Measurements from ENCODE around the gene MAD1L1.
"Not testable (repeated sequence)": the region's sequence is repeated elsewhere in the genome, so short reads cannot be mapped to it uniquely, and the experiment has no call there.

Gene MAD1L1

DNA sequence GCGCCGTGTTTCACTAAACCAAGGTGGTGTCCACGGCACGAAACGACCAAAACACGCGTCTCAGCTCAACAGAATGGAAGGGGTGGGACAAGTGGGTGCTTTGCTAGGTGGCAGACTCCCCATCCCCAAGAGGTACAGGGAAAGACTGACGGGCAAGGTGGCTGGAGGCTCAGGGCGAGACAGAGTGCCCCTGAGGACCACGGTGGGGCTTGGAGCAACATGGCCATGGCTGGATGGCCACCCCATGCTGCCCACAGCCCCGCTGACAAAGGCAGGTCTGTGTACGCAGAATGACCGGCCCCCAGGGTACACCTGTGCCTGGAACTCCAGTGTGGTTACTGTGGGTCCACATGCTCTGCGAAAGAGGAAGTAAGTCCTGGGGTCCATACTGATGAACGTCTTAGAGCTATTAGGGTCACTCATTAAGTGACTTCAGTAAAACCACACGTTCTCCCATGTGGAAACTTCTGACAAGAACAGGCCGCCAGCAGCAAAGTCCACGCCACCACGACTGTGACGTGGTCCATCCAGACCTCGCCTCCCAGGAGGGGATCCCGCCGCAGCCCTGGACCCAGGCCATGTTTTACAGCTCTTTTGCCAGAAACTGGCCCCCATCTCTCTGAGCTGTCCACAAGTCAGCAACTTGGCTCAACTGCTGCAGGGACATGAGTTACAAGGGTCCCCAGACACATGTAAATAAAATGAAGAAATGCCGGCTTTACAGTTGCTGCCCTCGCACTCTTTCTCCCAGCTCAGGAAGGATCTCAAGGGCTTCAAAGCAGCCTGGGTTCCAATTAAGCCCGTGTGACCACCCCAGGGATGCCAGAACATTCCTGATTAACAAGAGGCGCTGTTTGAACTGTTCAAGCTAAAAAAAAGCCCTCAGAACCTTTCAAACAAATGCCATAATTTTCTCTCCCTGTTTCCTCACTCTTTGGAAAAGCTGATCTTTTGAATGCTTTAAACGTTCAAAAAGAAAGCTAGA is 66.8 kb downstream of the MAD1L1 start:
- TF ChIP-seq TAF1 (IDR thresholded peaks at IDR 0.05; ENCODE audit: borderline replicate concordance, low read depth, low read length): no peak
- TF ChIP-seq POLR2A (IDR thresholded peaks at IDR 0.05; ENCODE audit: low read depth, low read length): no peak
- no peak for TF ChIP-seq POLR2AphosphoS5 (IDR thresholded peaks at IDR 0.05; ENCODE audit: low read depth, low read length)
- FAIRE-seq (peak; percentile 73), DNase-seq (ENCODE audit: insufficient read length) (peak; percentile 64)

- FAIRE-seq (no peak), DNase-seq (ENCODE audit: insufficient read length) (no peak)
- TF ChIP-seq POLR2AphosphoS5 (IDR thresholded peaks at IDR 0.05; ENCODE audit: low read depth, low read length) (no peak), POLR2A (IDR thresholded peaks at IDR 0.05; ENCODE audit: low read depth, low read length) (no peak), TAF1 (IDR thresholded peaks at IDR 0.05; ENCODE audit: borderline replicate concordance, low read depth, low read length) (no peak)
Observed at GRCh38 chr7:2165239-2165609, 67.5 kb downstream of the MAD1L1 start.

DNA sequence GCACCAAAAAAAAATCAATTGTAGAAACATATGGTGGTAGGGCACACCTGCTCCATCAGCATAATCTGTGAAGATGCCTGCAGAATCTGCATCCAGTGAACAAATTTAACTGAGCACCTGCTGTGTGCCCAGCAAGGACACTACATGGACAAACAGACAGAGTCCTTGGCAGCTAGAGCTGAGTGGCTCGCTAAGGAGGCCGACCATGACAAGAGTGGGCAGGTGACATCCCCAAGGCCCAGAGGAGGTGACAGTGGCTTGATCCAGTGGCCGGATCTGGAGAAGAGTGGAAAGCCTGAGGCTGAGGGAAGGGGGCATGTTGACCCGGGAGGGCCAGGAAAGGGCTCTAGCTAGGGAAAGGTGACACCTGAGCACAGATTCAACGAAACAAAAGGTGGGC is 68.1 kb downstream of the MAD1L1 start:
- DNase-seq (ENCODE audit: insufficient read length) (no peak), FAIRE-seq (no peak)
- TF ChIP-seq TAF1 (IDR thresholded peaks at IDR 0.05; ENCODE audit: borderline replicate concordance, low read depth, low read length): no peak
- TF ChIP-seq POLR2AphosphoS5 (IDR thresholded peaks at IDR 0.05; ENCODE audit: low read depth, low read length): no peak
- TF ChIP-seq POLR2A (IDR thresholded peaks at IDR 0.05; ENCODE audit: low read depth, low read length): no peak

DNA sequence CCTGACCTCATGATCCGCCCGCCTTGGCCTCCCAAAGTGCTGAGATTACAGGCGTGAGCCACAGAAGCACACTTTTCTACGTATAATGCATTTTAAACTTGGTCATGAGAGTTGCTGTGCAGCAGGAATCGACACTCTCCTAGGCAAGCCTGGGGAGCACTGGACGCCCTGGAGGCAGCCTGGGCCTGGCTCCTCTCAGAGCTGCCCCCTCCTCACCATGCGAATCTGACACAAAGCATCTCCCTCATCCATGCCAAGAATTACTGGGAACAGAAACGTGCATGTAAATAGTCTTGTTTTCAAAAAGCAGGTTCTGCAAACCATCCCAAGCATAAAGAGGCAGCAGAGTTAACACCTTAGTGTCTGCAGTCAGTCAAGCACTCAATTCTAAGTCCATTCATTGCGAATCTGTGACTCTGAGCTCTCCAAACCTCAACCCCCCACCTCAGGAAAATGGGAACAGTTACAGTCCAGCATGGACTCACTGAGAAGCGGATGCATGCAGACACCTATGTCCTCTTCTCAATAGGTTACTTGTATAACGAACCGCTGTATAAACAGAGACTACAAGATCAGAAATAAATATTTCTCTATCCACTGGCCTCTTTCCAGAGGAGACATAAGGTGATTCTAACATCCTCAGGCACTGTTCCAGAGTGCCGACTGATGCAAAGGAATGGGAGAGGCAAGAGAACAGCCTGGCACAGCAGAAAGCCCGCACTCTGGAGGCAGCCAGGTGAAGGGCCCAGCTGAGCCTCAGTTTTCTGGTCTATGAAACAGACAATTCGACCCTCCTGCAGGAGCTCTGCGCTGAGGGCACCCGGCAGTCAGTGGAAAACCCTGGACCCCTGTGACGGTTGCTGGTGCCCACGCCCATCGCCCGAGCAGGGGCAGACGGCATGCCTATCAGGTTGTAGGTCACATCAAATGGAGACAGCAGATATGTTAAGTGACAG is 68.9 kb downstream of the MAD1L1 start:
- FAIRE-seq (no peak), DNase-seq (ENCODE audit: insufficient read length) (no peak)
- TF ChIP-seq POLR2A (IDR thresholded peaks at IDR 0.05; ENCODE audit: low read depth, low read length) (no peak), TAF1 (IDR thresholded peaks at IDR 0.05; ENCODE audit: borderline replicate concordance, low read depth, low read length) (no peak), POLR2AphosphoS5 (IDR thresholded peaks at IDR 0.05; ENCODE audit: low read depth, low read length) (no peak)

DNA sequence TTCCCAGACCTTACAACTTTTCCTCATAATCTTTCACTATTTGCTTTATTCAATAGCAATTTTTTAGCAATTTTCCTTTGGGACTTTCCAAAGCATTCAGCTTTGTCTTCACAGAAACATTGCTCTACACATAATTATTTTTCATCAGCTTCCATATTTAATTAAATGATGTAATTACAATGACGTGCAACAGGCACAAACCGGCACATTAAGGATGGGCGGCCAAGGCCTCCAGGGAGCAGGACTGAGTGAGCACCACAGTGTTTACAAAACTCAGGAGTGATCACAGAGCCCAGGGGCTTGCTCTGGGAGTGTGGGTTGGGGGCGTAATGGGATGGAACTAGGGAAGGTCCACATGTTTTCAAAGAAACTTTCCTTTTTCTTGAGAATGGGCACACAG is 69.8 kb downstream of the MAD1L1 start:
- no peak for DNase-seq (ENCODE audit: insufficient read length)
- no peak for FAIRE-seq
- TF ChIP-seq POLR2AphosphoS5 (IDR thresholded peaks at IDR 0.05; ENCODE audit: low read depth, low read length) (no peak), POLR2A (IDR thresholded peaks at IDR 0.05; ENCODE audit: low read depth, low read length) (no peak), TAF1 (IDR thresholded peaks at IDR 0.05; ENCODE audit: borderline replicate concordance, low read depth, low read length) (no peak)

DNA sequence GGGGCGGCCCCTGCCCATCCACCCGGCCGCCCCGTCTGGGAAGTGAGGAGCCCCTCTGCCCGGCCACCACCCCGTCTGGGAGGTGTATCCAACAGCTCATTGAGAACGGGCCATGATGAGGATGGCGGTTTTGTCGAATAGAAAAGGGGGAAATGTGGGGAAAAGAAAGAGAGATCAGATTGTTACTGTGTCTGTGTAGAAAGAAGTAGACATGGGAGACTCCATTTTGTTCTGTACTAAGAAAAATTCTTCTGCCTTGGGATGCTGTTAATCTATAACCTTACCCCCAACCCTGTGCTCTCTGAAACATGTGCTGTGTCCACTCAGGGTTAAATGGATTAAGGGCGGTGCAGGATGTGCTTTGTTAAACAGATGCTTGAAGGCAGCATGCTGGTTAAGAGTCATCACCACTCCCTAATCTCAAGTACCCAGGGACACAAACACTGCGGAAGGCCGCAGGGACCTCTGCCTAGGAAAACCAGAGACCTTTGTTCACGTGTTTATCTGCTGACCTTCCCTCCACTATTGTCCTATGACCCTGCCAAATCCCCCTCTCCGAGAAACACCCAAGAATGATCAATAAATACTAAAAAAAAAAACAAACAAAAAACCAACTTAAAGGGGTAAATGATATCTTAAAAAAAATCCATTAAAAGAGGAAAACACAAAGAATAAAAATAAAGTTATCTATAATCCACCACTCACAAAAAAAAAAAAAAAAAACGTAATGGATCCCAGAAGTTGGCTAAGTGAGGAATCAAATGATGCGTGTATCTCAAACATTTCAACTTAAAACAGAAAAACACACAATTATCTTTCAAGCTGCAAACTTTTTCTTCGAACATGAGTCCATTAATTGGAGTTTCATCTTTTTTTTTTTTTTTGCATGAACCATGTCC is 70.5 kb downstream of the MAD1L1 start:
- not testable (repeated sequence) for DNase-seq (ENCODE audit: insufficient read length); FAIRE-seq

DNA sequence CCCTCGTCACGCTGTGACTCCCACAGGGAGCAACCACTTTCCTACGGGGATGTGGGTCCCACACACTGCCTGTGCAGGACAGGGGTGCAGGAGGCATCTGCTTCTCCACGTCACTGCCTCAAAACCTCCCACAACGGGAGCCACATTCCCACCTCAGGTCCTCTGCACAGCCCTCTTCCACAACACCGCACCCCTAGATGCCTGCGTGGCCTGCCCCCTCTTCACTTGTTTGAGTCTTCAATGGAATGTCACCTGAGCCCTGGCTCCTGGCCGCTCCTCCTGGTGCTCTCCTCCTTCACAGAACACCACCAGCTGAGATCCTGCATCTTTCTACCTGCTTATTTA is 73.6 kb downstream of the MAD1L1 start:
- no peak for TF ChIP-seq TAF1 (IDR thresholded peaks at IDR 0.05; ENCODE audit: borderline replicate concordance, low read depth, low read length)
- TF ChIP-seq POLR2A (IDR thresholded peaks at IDR 0.05; ENCODE audit: low read depth, low read length): no peak
- no peak for TF ChIP-seq POLR2AphosphoS5 (IDR thresholded peaks at IDR 0.05; ENCODE audit: low read depth, low read length)
- no peak for FAIRE-seq

GRCh38 chr7:2158331-2159175 is 74.2 kb downstream of the MAD1L1 start:
- DNase-seq (ENCODE audit: insufficient read length) (no peak), FAIRE-seq (no peak)
- TF ChIP-seq TAF1 (IDR thresholded peaks at IDR 0.05; ENCODE audit: borderline replicate concordance, low read depth, low read length) (no peak), POLR2A (IDR thresholded peaks at IDR 0.05; ENCODE audit: low read depth, low read length) (no peak), POLR2AphosphoS5 (IDR thresholded peaks at IDR 0.05; ENCODE audit: low read depth, low read length) (no peak)

More for the DNA sequence above, 73.6 kb downstream of the MAD1L1 start:
- DNase-seq (ENCODE audit: insufficient read length): no peak

DNA sequence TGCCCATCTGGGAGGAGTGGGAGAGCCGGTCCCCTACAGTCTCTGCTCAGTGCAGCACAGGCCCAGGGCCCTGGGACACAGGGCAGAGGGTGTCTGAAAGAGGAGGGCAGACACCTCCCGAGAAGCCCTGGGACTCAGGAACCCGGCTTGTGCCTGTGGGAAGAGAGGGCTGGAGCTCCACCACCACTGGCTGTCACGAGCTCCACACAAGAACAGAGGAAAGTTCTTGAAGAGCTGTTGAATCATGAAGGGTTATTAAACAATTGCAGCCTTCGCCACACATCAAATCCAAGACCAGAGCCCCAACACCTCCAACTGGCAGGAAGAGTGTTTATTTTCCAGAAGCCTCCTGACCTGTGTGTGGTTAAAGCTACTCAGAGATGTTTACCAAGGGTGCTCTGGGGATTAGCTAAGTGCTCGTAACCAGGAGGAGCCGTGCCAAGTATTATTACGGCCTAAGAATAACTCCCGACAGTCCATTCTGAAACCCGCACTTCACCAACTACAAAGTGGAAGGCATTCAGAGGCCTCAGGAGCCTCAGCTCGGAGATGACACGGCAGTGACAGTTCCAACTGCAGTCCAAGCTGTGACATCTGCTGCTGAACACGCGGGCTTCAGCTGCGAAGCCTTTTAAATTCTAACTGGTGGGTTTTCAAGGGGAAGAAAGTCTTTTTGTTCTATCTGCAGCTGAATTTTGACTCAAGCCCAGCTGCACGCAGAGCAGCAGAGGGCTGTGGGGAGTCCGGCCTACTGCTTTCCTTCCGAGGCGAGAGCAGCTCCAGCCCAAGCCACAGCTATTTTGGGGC is 75.1 kb downstream of the MAD1L1 start:
- DNase-seq (ENCODE audit: insufficient read length) (no peak), FAIRE-seq (no peak)
- no peak for TF ChIP-seq TAF1 (IDR thresholded peaks at IDR 0.05; ENCODE audit: borderline replicate concordance, low read depth, low read length)
- no peak for TF ChIP-seq POLR2AphosphoS5 (IDR thresholded peaks at IDR 0.05; ENCODE audit: low read depth, low read length)
- no peak for TF ChIP-seq POLR2A (IDR thresholded peaks at IDR 0.05; ENCODE audit: low read depth, low read length)
